Hepatocyte (in vitro differentiated cells): Measurements from ENCODE around the gene FILIP1L.

Source experiments
- CTCF ChIP-seq: fragments of 200-600 bp; sonication (generic); IDR thresholded peaks from 2 replicates; pipeline ENCODE4 v1.5.1; 2016; ENCODE audit warnings: antibody characterized with exemption, mild to moderate bottlenecking; ENCODE audit not compliant: poor library complexity
- EZH2 ChIP-seq: fragments of 200-600 bp; sonication (generic); IDR thresholded peaks from 2 replicates; pipeline ENCODE4 v1.6.1; 2016; ENCODE audit warnings: antibody characterized with exemption, mild to moderate bottlenecking, borderline replicate concordance

GRCh38 chr3:99938270-99938911, 175.9 kb downstream of the FILIP1L start:
- TF ChIP-seq CTCF, result no peak
- no peak for TF ChIP-seq EZH2
